ENCODE results near the gene SPDYE4.

Gene SPDYE4

DNA sequence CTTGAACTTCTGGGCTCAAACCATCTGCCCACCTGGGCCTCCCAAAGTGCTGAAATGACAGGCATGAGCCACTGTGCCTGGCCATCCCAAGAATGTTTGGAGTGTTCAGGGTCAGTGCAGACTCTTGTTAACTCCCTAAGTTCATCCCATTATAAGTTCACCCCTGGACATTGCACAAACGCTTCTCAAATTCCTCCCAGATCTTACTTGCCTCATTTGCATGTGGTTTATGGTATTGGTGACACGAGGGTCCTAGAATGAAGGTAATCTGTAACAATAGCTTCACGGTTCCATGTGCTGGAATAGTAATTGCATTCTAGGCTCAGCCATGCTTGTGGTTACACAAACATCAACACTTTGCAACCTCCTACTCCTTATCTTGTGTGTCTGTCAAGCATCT, 8.7 kb downstream of the SPDYE4 start:
- ChIA-PET POLR2A (no interaction called here), CTCF (interaction anchor here (3.7 kb wide), 1 partner anchor 37 kb away, joined by 18 read pairs; no protein-coding TSS in a partner anchor)
- DNase-seq (ENCODE audit: extremely low spot score) = no peak
- TF ChIP-seq, protein P1, sequence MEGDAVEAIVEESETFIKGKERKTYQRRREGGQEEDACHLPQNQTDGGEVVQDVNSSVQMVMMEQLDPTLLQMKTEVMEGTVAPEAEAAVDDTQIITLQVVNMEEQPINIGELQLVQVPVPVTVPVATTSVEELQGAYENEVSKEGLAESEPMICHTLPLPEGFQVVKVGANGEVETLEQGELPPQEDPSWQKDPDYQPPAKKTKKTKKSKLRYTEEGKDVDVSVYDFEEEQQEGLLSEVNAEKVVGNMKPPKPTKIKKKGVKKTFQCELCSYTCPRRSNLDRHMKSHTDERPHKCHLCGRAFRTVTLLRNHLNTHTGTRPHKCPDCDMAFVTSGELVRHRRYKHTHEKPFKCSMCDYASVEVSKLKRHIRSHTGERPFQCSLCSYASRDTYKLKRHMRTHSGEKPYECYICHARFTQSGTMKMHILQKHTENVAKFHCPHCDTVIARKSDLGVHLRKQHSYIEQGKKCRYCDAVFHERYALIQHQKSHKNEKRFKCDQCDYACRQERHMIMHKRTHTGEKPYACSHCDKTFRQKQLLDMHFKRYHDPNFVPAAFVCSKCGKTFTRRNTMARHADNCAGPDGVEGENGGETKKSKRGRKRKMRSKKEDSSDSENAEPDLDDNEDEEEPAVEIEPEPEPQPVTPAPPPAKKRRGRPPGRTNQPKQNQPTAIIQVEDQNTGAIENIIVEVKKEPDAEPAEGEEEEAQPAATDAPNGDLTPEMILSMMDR (IDR thresholded peaks at IDR 0.05; ENCODE audit: control extremely low read depth, extremely low read depth, low read depth, missing control alignments) = no peak

GRCh38 chr17:8747742-8748141, 10.6 kb downstream of the SPDYE4 start:
- no peak for DNase-seq (ENCODE audit: extremely low spot score)
- ChIA-PET CTCF (interaction anchor here (1.7 to 3.7 kb wide), 4 partner anchors 9 to 364 kb away, joined by 6 to 20 read pairs (median 18); no protein-coding TSS in a partner anchor), POLR2A (no interaction called here)

DNA sequence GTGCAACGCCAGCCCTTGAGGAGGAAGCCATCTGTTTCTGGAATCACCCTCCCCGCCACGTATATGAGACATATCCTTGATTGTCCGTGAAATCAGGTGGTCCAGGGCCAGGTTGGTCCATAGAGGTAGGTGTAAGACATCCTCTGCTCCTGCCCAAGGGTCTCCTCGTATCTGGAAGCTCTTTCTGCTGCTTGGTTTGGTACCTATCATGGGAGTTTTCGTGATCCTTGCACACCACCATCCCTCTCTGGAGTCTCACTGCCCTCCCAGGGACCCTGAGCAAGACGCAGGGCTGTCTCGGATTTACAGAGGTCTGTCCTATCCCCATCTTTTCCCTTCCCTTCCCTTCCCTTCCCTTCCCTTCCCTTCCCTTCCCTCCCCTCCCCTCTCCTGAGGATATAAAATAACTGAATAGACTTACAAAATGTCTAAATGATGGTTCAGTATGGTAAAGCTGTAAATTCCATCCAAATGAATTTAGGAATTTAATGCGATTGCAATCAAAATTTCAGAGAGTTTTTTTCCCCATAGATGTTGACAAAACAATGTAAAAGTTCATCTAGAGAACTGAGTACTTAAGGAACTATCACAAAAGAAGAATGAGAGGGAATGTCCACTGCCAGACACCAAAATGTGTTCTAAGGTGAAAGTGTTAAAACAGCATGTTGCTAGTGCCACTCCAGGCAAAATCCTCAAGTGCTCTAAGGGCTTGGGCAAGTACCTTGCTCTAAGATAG, 11.7 kb downstream of the SPDYE4 start:
- POLR2A ChIA-PET = no interaction called here
- TF ChIP-seq, protein P1 (IDR thresholded peaks at IDR 0.05; ENCODE audit: control extremely low read depth, extremely low read depth, low read depth, missing control alignments) = no peak
- CTCF ChIA-PET = interaction anchor here (0.6 to 3.5 kb wide), 38 partner anchors 8 to 628 kb away, joined by 3 to 53 read pairs (median 4); partner anchors contain the start of gene ALOXE3
- DNase-seq (ENCODE audit: extremely low spot score) = no peak

More at GRCh38 chr17:8747742-8748141, 10.6 kb downstream of the SPDYE4 start:
- TF ChIP-seq, protein P1 (IDR thresholded peaks at IDR 0.05; ENCODE audit: control extremely low read depth, extremely low read depth, low read depth, missing control alignments) = no peak

DNA sequence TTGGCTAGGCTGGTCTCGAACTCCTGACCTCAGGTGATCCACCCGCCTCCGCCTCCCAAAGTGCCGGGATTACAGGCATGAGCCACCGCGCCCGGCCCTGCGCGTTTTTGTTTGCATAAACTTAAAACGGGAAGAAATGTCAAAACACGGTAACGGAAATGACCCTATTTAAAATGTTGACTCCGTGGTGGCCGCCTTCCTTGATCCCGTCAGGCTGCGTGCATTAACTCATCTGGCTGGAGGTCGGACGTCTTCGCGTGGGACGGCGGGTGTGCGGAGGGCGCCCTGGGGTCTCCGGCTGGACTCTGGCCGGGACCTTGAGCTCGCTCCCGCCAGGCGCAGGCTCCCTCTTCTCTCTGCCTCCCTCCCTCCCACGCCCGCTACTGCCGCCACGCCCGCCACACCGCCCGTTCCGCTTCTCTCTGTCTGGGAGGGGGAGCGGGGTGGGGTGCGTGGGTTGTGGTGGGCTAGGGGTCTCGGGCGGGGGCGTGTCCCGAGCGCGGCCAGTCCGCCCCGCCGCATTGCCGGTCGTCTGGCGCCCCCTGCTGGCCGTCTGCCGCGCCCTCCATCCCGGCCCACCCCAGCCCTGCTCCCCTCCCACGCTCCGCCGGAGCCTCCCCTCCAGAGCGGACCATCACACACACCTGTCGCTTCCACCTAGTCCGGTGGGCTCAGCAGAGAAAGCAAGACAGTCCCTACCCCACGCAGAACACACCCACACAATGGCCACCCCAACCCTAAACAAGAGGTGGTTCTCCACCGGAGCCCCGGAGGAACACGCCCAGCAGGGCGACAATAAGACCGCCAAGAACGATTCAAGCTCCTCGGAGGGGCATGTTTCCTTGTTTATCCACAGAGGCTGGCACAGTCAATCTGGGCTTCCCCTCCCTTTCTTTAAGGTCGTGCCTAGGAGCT, 12.5 kb downstream of the SPDYE4 start:
- POLR2A ChIA-PET = no interaction called here
- DNase-seq (ENCODE audit: extremely low spot score) = peak; percentile 92
- TF ChIP-seq, protein P1 (IDR thresholded peaks at IDR 0.05; ENCODE audit: control extremely low read depth, extremely low read depth, low read depth, missing control alignments) = peak; percentile 79
- CTCF ChIA-PET = interaction anchor here (0.6 to 3.5 kb wide), 47 partner anchors 8 to 672 kb away, joined by 3 to 53 read pairs (median 4); partner anchors contain the start of genes ALOXE3 and KRABD2

DNA sequence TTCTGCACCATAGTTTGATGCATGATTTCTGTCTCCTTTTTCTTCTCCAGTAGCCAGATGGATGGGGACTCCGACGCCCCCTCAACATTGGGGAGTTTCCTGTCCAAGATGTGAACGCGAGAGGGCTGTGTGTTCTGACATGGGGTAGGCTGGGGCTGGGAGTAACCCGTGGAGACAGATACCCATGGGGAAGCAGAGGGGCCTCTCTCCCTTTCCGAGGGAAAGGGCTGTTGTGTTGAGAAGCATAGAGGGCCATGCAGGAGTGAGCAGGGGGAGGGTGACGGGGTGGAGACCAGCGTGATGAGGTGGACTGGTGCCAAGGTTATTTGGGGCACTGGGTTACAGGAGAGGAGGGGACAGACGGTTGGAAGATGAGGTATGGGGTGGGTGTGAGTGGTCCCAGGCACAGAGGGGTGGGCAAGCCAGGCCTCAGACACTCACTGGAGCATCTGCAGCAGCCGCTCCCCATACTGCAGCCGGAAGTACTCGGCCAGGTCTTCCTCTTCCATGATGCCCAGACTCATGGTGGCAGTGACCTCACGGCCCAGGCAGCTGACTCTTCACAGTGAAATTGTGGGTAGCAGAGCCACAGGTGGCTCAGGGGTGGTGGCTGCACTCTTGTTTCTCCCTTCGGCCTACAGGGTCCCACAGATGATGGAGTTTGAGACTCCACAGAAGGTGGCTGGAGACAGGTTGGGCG, 14.1 kb downstream of the SPDYE4 start:
- CTCF ChIA-PET = no interaction called here
- POLR2A ChIA-PET = no interaction called here
- TF ChIP-seq, protein P1 (IDR thresholded peaks at IDR 0.05; ENCODE audit: control extremely low read depth, extremely low read depth, low read depth, missing control alignments) = no peak
- no peak for DNase-seq (ENCODE audit: extremely low spot score)

DNA sequence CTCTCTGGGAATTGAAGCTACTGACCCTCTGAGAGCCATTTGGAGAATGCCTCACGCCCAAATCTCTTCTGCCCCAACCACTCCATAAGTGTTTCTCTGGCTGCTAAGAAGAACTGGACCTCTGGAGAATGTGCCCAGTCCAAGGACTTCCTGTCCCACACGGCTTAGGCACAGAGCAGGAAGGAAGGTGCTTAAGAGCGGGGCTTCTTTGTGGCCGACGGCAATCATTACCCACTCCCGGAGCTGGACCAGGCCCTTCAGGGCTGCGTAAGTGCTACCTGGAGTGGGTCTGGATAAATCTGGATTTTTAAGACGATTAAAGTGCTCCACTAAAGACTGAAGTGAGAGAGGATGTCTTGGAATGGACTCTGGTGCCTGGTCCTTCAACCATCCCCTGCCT, 15.5 kb downstream of the SPDYE4 start:
- CTCF ChIA-PET = no interaction called here

More for the DNA sequence above, 15.5 kb downstream of the SPDYE4 start:
- TF ChIP-seq, protein P1 (IDR thresholded peaks at IDR 0.05; ENCODE audit: control extremely low read depth, extremely low read depth, low read depth, missing control alignments) = no peak
- POLR2A ChIA-PET = no interaction called here
- DNase-seq (ENCODE audit: extremely low spot score) = no peak

Data from GM10248 (cell line).